SK-N-SH treated with all-trans-retinoic acid at 6 μM for 48 hours (cell line): ENCODE data around the gene LPAR5.

Experiments
- ATAC-seq: fragments of 200-7000 bp; cut with Tn5 transposase; 3 replicates; pipeline ENCODE4 v1.9.1; 2020; ENCODE audit warnings: mild to moderate bottlenecking, moderate library complexity
- ARNTL ChIP-seq: fragments of 450-650 bp; formaldehyde crosslinking; IDR thresholded peaks from 2 replicates; pipeline ENCODE4 v1.5.0; 2020; ENCODE audit warnings: low read depth, mild to moderate bottlenecking, moderate library complexity, borderline replicate concordance
- BACH2 ChIP-seq: fragments of 250-450 bp; sonication (Bioruptor Pico); IDR thresholded peaks from 2 replicates; pipeline ENCODE4 v1.9.0; 2021; ENCODE audit warnings: mild to moderate bottlenecking, borderline replicate concordance
- CREB5 ChIP-seq: fragments of 250-450 bp; sonication (Bioruptor Pico); IDR thresholded peaks from 2 replicates; pipeline ENCODE4 v1.5.1; 2020; ENCODE audit warnings: low read depth, mild to moderate bottlenecking, moderate library complexity
- CSDC2 ChIP-seq: fragments of 250-450 bp; sonication (Bioruptor Pico); IDR thresholded peaks from 2 replicates; pipeline ENCODE4 v1.5.0; 2020; ENCODE audit warnings: mild to moderate bottlenecking, moderate library complexity
- CSRNP3 ChIP-seq: fragments of 250-450 bp; sonication (Bioruptor Pico); IDR thresholded peaks from 2 replicates; pipeline ENCODE4 v1.5.1; 2021; ENCODE audit warnings: mild to moderate bottlenecking, moderate library complexity
- ESRRG ChIP-seq: fragments of 250-450 bp; sonication (Bioruptor Pico); IDR thresholded peaks from 2 replicates; pipeline ENCODE4 v1.6.1; 2021; ENCODE audit warnings: mild to moderate bottlenecking
- GLIS3 ChIP-seq: fragments of 250-450 bp; sonication (Bioruptor Pico); IDR thresholded peaks from 2 replicates; pipeline ENCODE4 v1.5.0; 2020; ENCODE audit warnings: mild to moderate bottlenecking, moderate library complexity
- ISL1 ChIP-seq: fragments of 250-450 bp; sonication (Bioruptor Pico); IDR thresholded peaks from 2 replicates; pipeline ENCODE4 v2.1.2; 2022; ENCODE audit warnings: mild to moderate bottlenecking, moderate library complexity
- OSR1 ChIP-seq: fragments of 250-450 bp; sonication (Bioruptor Pico); IDR thresholded peaks from 2 replicates; pipeline ENCODE4 v1.8.0; 2022; ENCODE audit warnings: moderate library complexity, mild to moderate bottlenecking, inconsistent platforms
- PATZ1 ChIP-seq: fragments of 250-450 bp; sonication (Bioruptor Pico); IDR thresholded peaks from 2 replicates; pipeline ENCODE4 v1.8.0; 2020; ENCODE audit warnings: mild to moderate bottlenecking, moderate library complexity, borderline replicate concordance
- POU6F1 ChIP-seq: fragments of 250-450 bp; sonication (Bioruptor Pico); IDR thresholded peaks from 2 replicates; pipeline ENCODE4 v1.8.0; 2021; ENCODE audit warnings: low read depth, mild to moderate bottlenecking, moderate library complexity, borderline replicate concordance
- PPARA ChIP-seq: fragments of 250-450 bp; sonication (Bioruptor Pico); IDR thresholded peaks from 2 replicates; pipeline ENCODE4 v1.5.0; 2020; ENCODE audit warnings: mild to moderate bottlenecking, borderline replicate concordance
- RARB ChIP-seq: fragments of 250-450 bp; sonication (Bioruptor Pico); IDR thresholded peaks from 2 replicates; pipeline ENCODE4 v1.8.0; 2021; ENCODE audit warnings: mild to moderate bottlenecking, moderate library complexity
- SNAI2 ChIP-seq: fragments of 250-450 bp; sonication (Bioruptor Pico); IDR thresholded peaks from 2 replicates; pipeline ENCODE4 v1.5.0; 2020; ENCODE audit warnings: mild to moderate bottlenecking, moderate library complexity
- TCF4 ChIP-seq: fragments of 250-450 bp; sonication (Bioruptor Pico); IDR thresholded peaks from 2 replicates; pipeline ENCODE4 v1.8.0; 2021; ENCODE audit warnings: mild to moderate bottlenecking, moderate library complexity, borderline replicate concordance
- TOX ChIP-seq: fragments of 250-450 bp; sonication (Bioruptor Pico); IDR thresholded peaks from 2 replicates; pipeline ENCODE4 v1.8.0; 2021; ENCODE audit warnings: mild to moderate bottlenecking, moderate library complexity, borderline replicate concordance
- TSHZ2 ChIP-seq: fragments of 250-450 bp; sonication (Bioruptor Pico); IDR thresholded peaks from 2 replicates; pipeline ENCODE4 v1.5.0; 2020; ENCODE audit warnings: mild to moderate bottlenecking, moderate library complexity
- ZC3H10 ChIP-seq: fragments of 250-450 bp; sonication (Bioruptor Pico); IDR thresholded peaks from 2 replicates; pipeline ENCODE4 v1.5.1; 2021; ENCODE audit warnings: mild to moderate bottlenecking, moderate library complexity
- ZFP3 ChIP-seq: fragments of 250-450 bp; sonication (Bioruptor Pico); IDR thresholded peaks from 2 replicates; pipeline ENCODE4 v1.5.0; 2020; ENCODE audit warnings: mild to moderate bottlenecking, moderate library complexity
- ZFP30 ChIP-seq: fragments of 450-650 bp; formaldehyde crosslinking; IDR thresholded peaks from 2 replicates; pipeline ENCODE4 v1.5.0; 2022; ENCODE audit warnings: mild to moderate bottlenecking, moderate library complexity
- ZNF565 ChIP-seq: fragments of 450-650 bp; formaldehyde crosslinking; conservative IDR thresholded peaks from 2 replicates; pipeline ENCODE4 v1.5.0; 2020; ENCODE audit warnings: low read depth, mild to moderate bottlenecking, moderate library complexity
- ZNF70 ChIP-seq: fragments of 450-650 bp; formaldehyde crosslinking; IDR thresholded peaks from 2 replicates; pipeline ENCODE4 v1.5.0; 2020; ENCODE audit warnings: mild to moderate bottlenecking, moderate library complexity
- ZNF8 ChIP-seq: fragments of 450-650 bp; formaldehyde crosslinking; IDR thresholded peaks from 2 replicates; pipeline ENCODE4 v1.5.0; 2020; ENCODE audit warnings: mild to moderate bottlenecking, moderate library complexity

Gene LPAR5

GRCh38 chr12:6664902-6665301 lies 29.1 kb upstream of the LPAR5 start (continued):
- TF ChIP-seq PATZ1 (CRISPR knock-in tag) = no peak
- TF ChIP-seq BACH2 (CRISPR knock-in tag) = no peak
- TF ChIP-seq ARNTL = no peak
- no peak for TF ChIP-seq ESRRG
- no peak for TF ChIP-seq TSHZ2 (CRISPR knock-in tag)
- no peak for TF ChIP-seq ZFP30 (CRISPR knock-in tag)
- no peak for TF ChIP-seq ZC3H10 (CRISPR knock-in tag)
- no peak for TF ChIP-seq ZNF8 (CRISPR knock-in tag)

GRCh38 chr12:6662906-6663742 lies 27.4 kb upstream of the LPAR5 start, which contains the start of gene ING4:
ING4 (minus strand) TSS chr12:6663119; CDS start chr12:6663101, 18 bp downstream.
- ATAC-seq = peak; percentile 99
- TF ChIP-seq ESRRG (0 out of 2 replicates have a peak, but pooled peaks have one; percentile 21), TSHZ2 (CRISPR knock-in tag) (no peak), PATZ1 (CRISPR knock-in tag) (no peak), ISL1 (CRISPR knock-in tag) (no peak), CREB5 (CRISPR knock-in tag) (no peak), TCF4 (CRISPR knock-in tag) (no peak), BACH2 (CRISPR knock-in tag) (no peak), RARB (CRISPR knock-in tag) (no peak), ZNF565 (CRISPR knock-in tag) (no peak; the same call in 1 of the 2 replicates), ZFP30 (CRISPR knock-in tag) (no peak; the same call in 1 of the 2 replicates), ZC3H10 (CRISPR knock-in tag) (no peak), ZNF70 (peak; percentile 32; the same call in 1 of the 2 replicates), CSRNP3 (CRISPR knock-in tag) (0 out of 2 replicates have a peak, but pooled peaks have one; percentile 14), OSR1 (CRISPR knock-in tag) (no peak), CSDC2 (CRISPR knock-in tag) (no peak), TOX (no peak), ZFP3 (CRISPR knock-in tag) (no peak; the same call in 1 of the 2 replicates), ARNTL (no peak), GLIS3 (CRISPR knock-in tag) (no peak), PPARA (CRISPR knock-in tag) (0 out of 2 replicates have a peak, but pooled peaks have one; percentile 51), SNAI2 (no peak), POU6F1 (CRISPR knock-in tag) (no peak), ZNF8 (CRISPR knock-in tag) (no peak)
